A549 (cell line): ENCODE measurements around the gene SSBP3.

ENCODE experiments used
- BHLHE40 ChIP-seq: IDR thresholded peaks from 2 replicates; pipeline ENCODE4 v1.6.1; 2012; ENCODE audit warnings: low read depth, low read length, inconsistent platforms
- CTCF ChIP-seq: fragments of >200 bp; sonication (Bioruptor Twin); formaldehyde crosslinking; IDR thresholded peaks from 3 replicates; pipeline ENCODE4 v1.5.1; 2016
- ELK1 ChIP-seq: fragments of 150-350 bp; IDR thresholded peaks from 2 replicates; pipeline ENCODE4 v1.6.1; 2014; ENCODE audit warnings: low read depth, mild to moderate bottlenecking, low read length
- EP300 ChIP-seq, 2 experiments: fragments of >200 bp; sonication (Bioruptor Twin); formaldehyde crosslinking; IDR thresholded peaks; 2 replicates in 1 of 2; 3 replicates in 1 of 2; pipeline ENCODE4 v1.6.1; 2016 to 2017
- FOSL2 ChIP-seq, 2 experiments: fragments of 450-650 bp in 1 of 2; fragments of >200 bp in 1 of 2; sonication (Bioruptor Twin) in 1 of 2; formaldehyde crosslinking; IDR thresholded peaks; 2 replicates each; pipeline versions ENCODE4 v1.5.0 to v1.6.1; 2016 to 2020; ENCODE audit warnings: mild to moderate bottlenecking in 1 of 2, moderate library complexity in 1 of 2
- GATA3 ChIP-seq: IDR thresholded peaks from 2 replicates; pipeline ENCODE4 v1.6.1; 2012; ENCODE audit warnings: borderline replicate concordance
- KDM5A ChIP-seq: fragments of 200-600 bp; sonication (generic); IDR thresholded peaks from 2 replicates; pipeline ENCODE4 v1.6.1; 2016; ENCODE audit warnings: antibody characterized with exemption, mild to moderate bottlenecking
- MYC ChIP-seq: IDR thresholded peaks from 2 replicates; pipeline ENCODE4 v1.6.1; 2012; ENCODE audit warnings: mild to moderate bottlenecking, inconsistent platforms, low read length, improper control_type of control experiment, borderline replicate concordance
- POLR2A ChIP-seq: IDR thresholded peaks from 2 replicates; pipeline ENCODE4 v1.6.1; 2012; ENCODE audit warnings: mild to moderate bottlenecking, low read length
- REST ChIP-seq: fragments of 200-600 bp; sonication (generic); IDR thresholded peaks from 2 replicates; pipeline ENCODE4 v1.6.1; 2016; ENCODE audit warnings: antibody characterized with exemption, mild to moderate bottlenecking, moderate library complexity
- SMC3 ChIP-seq: fragments of >200 bp; sonication (Bioruptor Twin); formaldehyde crosslinking; IDR thresholded peaks from 3 replicates; pipeline ENCODE4 v1.6.1; 2018; ENCODE audit warnings: inconsistent platforms
- TP53 ChIP-seq: fragments of 250-450 bp; sonication (Bioruptor Pico); IDR thresholded peaks from 2 replicates; pipeline ENCODE4 v1.5.0; 2021; ENCODE audit warnings: mild to moderate bottlenecking, moderate library complexity
- ZSCAN20 ChIP-seq: fragments of 250-450 bp; sonication (Bioruptor Pico); IDR thresholded peaks from 2 replicates; pipeline ENCODE4 v1.8.0; 2022; ENCODE audit warnings: mild to moderate bottlenecking, moderate library complexity

GRCh38 chr1:54407404-54408146 lies 1.4 kb upstream of the SSBP3 start:
- TF ChIP-seq SMC3 = 0 out of 3 replicates have a peak, but pooled peaks have one; percentile 16
- TF ChIP-seq MYC = no peak
- no peak for TF ChIP-seq CTCF
- TF ChIP-seq BHLHE40 = no peak
- no peak for TF ChIP-seq POLR2A
- TF ChIP-seq EP300 (IDR thresholded peaks at IDR 0.05) = no peak
- TF ChIP-seq KDM5A = no peak
- TF ChIP-seq ZSCAN20 (CRISPR knock-in tag) = no peak
- no peak for TF ChIP-seq REST
- no peak for TF ChIP-seq ELK1
- no peak for TF ChIP-seq FOSL2 (IDR thresholded peaks at IDR 0.05)
- no peak for TF ChIP-seq FOSL2 (CRISPR knock-in tag; IDR thresholded peaks at IDR 0.05)
- TF ChIP-seq GATA3 = no peak
- TF ChIP-seq TP53 (CRISPR knock-in tag) = no peak
